Esophagus squamous epithelium (tissue), 5 donors: ENCODE results near the gene SOCS6. TPM values are rescaled to one million over a fixed set of nuclear protein-coding genes. Genes with fewer than 3 reads are reported as not detected.

ENCODE experiments used
- DNase-seq: peaks from one replicate; lab custom pipeline; 2025; lab: John Stamatoyannopoulos, UW
- H3K27ac ChIP-seq, 4 donors: fragments of 200-600 bp; sonication (generic); one replicate each; pipeline ENCODE4 v1.5.1; 2016 to 2019; ENCODE audit warnings: mild to moderate bottlenecking in 1 of 4
- H3K27me3 ChIP-seq, 4 donors: fragments of 200-600 bp; sonication (generic); 1 replicate in 3 of 4; 2 replicates in 1 of 4; pipeline versions ENCODE4 v1.5.1 to v1.6.0; 2017 to 2021; ENCODE audit warnings: antibody characterized with exemption in 1 of 4
- H3K36me3 ChIP-seq, 3 donors: fragments of 200-600 bp; sonication (generic); one replicate each; pipeline ENCODE4 v1.5.1; 2016 to 2019
- H3K4me1 ChIP-seq, 3 donors: fragments of 200-600 bp; sonication (generic); one replicate each; pipeline ENCODE4 v1.5.1; 2017 to 2019
- H3K4me3 ChIP-seq, 4 donors: fragments of 200-600 bp; sonication (generic); 1 replicate in 3 of 4; 2 replicates in 1 of 4; pipeline ENCODE4 v1.5.1; 2016 to 2019; ENCODE audit warnings: mild to moderate bottlenecking in 2 of 4, moderate library complexity in 1 of 4
- H3K9me3 ChIP-seq, 3 donors: fragments of 200-600 bp; sonication (generic); one replicate each; pipeline ENCODE4 v1.5.1; 2016 to 2019
- POLR2A ChIP-seq, 4 donors: fragments of 450-650 bp; IDR thresholded peaks; one replicate each; pipeline ENCODE4 v1.6.1; 2017; ENCODE audit warnings: antibody characterized with exemption in 4 of 4, mild to moderate bottlenecking in 4 of 4, moderate library complexity in 3 of 4
- WGBS, 2 donors: methylation state at CpG; one replicate each; pipeline ENCODE4 v1.1.5; 2018; 5-methylcytosine and 5-hydroxymethylcytosine counted together
- intact Hi-C: fragments of 100-400 bp; cut with DNase I; formaldehyde crosslinking; loops from one replicate; pipeline ENCODE4 v1.15.0; 2022
- total RNA-seq, 4 donors: library from RNA; depleted of rRNA; stranded (reverse); fragments of >200 nt; gene quantifications; one replicate each; pipeline ENCODE4 v1.1.0, GENCODE V29; 2016
- TF ChIP-seq, protein P1 (sequence below), 6 experiments: fragments of 450-650 bp in 4 of 6; fragments of 200-600 bp in 2 of 6; sonication (generic) in 2 of 6; IDR thresholded peaks; one replicate each; pipeline ENCODE4 v1.5.1; 2016 to 2019; ENCODE audit warnings: antibody characterized with exemption in 6 of 6, mild to moderate bottlenecking in 4 of 6, moderate library complexity in 4 of 6
- donor health status: DM: yes; HTN: yes; CAD: no.

The SOCS6 gene
- total RNA-seq, 4 donors from 2014 or later: 18.8 to 23.2 (median 19.9) TPM

DNA sequence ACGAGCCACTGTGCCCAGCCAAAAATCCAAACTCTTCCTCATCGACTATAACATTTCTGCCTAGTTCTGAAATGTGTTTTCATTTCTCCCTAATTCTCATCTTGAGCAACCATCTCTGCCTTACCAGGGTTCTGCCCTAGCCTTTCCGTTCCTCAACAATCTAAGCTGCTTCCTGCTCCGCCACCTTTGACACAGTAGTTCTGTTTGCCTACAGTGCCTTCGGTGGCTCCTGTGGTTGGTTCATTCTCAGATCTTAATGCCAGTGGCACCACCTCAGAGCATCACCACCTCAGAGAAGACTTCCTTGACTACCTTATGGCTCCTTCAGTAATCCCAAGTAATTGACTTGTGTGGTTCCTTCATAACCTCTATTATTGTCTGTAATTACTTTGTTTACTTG lies 3.8 kb downstream of the SOCS6 start:
- no peak for DNase-seq

DNA sequence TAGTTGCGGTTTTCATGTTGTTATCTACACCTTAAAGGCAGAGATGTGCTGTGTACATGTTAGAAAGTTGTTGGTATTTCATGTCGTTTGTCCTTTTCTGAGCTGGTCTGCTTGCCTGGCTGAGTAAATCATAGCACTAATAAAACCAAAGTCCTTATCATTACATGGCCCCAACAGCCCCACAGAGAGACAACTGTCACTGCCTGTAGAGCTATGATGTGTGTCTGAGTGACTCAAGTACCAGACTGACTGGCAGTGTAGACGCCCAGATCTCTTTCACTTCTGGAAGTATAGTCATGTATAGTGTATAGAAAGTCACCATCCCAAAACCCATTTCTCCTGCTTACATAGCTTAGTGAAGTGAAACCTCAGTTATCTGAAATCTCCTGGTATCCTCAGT lies 4.3 kb downstream of the SOCS6 start:
- Histone ChIP-seq H3K27ac (no peak overlapping the region), H3K27me3 (no peaks in the 10 kb centered on the region), H3K4me1 (peaks cover 5 to 84% (median 33%) of the 10 kb centered on the region in 3 donors), H3K36me3 (no peaks in the 10 kb centered on the region), H3K9me3 (no peaks in the 10 kb centered on the region), H3K4me3 (no peak overlapping the region)
- no peak for DNase-seq
- WGBS, 2 donors: 61 to 78% methylated on average over 3 of the region's 3 CpGs
- intact Hi-C loops: loop anchor here (10.0 kb wide), 1 partner anchor 88 kb away; the partner anchor contains the start of gene RTTN
- TF ChIP-seq, protein P1, sequence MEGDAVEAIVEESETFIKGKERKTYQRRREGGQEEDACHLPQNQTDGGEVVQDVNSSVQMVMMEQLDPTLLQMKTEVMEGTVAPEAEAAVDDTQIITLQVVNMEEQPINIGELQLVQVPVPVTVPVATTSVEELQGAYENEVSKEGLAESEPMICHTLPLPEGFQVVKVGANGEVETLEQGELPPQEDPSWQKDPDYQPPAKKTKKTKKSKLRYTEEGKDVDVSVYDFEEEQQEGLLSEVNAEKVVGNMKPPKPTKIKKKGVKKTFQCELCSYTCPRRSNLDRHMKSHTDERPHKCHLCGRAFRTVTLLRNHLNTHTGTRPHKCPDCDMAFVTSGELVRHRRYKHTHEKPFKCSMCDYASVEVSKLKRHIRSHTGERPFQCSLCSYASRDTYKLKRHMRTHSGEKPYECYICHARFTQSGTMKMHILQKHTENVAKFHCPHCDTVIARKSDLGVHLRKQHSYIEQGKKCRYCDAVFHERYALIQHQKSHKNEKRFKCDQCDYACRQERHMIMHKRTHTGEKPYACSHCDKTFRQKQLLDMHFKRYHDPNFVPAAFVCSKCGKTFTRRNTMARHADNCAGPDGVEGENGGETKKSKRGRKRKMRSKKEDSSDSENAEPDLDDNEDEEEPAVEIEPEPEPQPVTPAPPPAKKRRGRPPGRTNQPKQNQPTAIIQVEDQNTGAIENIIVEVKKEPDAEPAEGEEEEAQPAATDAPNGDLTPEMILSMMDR (IDR thresholded peaks at IDR 0.05): no peak
- TF ChIP-seq POLR2A (IDR thresholded peaks at IDR 0.05): no peak

More for the DNA sequence above, 3.8 kb downstream of the SOCS6 start:
- intact Hi-C loops: loop anchor here (10.0 kb wide), 1 partner anchor 88 kb away; the partner anchor contains the start of gene RTTN
- Histone ChIP-seq H3K27me3 (no peaks in the 10 kb centered on the region), H3K9me3 (no peaks in the 10 kb centered on the region), H3K36me3 (no peaks in the 10 kb centered on the region), H3K27ac (no peak overlapping the region), H3K4me1 (peaks cover 5 to 82% (median 33%) of the 10 kb centered on the region in 3 donors), H3K4me3 (no peak overlapping the region)
- TF ChIP-seq POLR2A (IDR thresholded peaks at IDR 0.05): no peak
- TF ChIP-seq, protein P1 (IDR thresholded peaks at IDR 0.05): no peak
- WGBS, 2 donors: 60 to 80% methylated on average over 5 of the region's 5 CpGs

DNA sequence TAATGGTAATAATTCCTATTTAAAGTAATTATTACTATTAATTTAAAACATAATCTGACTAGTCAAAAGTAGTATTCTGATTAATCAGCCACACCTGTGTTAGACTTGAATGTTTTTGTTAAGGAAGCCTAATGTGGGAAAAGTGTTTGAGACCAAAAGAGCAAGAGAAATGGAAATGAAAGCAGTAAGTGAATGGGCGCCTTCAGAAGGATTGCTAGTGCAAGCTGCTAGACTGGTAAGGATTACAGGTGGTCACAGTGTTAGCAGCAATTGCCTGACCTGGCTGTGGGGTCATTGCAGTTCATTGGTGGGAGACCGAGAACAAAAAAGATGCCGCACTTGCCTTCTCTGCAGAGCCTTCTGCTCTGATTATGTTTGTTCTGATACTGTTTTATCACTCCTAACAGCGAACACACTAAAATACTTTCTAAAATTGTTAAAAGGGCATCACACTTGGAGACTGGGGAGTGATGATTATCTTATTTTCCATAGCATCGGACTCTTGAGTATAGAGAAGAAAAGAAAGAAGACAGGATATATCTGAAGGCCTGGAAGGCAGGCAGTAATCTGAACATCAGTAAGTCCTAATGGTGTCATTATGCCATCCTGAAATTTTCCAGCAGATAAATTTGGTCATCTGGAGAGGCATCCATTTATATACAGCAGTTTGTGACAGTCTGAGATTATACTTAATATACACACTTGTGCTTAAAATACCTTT lies 5.8 kb downstream of the SOCS6 start:
- H3K4me1 ChIP-seq: peaks cover 5 to 93% (median 33%) of the 10 kb centered on the region in 3 donors
- no peak for TF ChIP-seq POLR2A (IDR thresholded peaks at IDR 0.05)
- TF ChIP-seq, protein P1 (IDR thresholded peaks at IDR 0.05): no peak
- no peak for DNase-seq
- H3K9me3 ChIP-seq: no peaks in the 10 kb centered on the region
- H3K27me3 ChIP-seq: no peaks in the 10 kb centered on the region
- no peaks in the 10 kb centered on the region for H3K36me3 ChIP-seq
- H3K27ac ChIP-seq: no peak overlapping the region
- 87 to 93% methylated on average over 5 of the region's 5 CpGs for WGBS, 2 donors
- H3K4me3 ChIP-seq: no peak overlapping the region
- intact Hi-C loops: loop anchor here (10.0 kb wide), 1 partner anchor 90 kb away; the partner anchor contains the start of gene RTTN

DNA sequence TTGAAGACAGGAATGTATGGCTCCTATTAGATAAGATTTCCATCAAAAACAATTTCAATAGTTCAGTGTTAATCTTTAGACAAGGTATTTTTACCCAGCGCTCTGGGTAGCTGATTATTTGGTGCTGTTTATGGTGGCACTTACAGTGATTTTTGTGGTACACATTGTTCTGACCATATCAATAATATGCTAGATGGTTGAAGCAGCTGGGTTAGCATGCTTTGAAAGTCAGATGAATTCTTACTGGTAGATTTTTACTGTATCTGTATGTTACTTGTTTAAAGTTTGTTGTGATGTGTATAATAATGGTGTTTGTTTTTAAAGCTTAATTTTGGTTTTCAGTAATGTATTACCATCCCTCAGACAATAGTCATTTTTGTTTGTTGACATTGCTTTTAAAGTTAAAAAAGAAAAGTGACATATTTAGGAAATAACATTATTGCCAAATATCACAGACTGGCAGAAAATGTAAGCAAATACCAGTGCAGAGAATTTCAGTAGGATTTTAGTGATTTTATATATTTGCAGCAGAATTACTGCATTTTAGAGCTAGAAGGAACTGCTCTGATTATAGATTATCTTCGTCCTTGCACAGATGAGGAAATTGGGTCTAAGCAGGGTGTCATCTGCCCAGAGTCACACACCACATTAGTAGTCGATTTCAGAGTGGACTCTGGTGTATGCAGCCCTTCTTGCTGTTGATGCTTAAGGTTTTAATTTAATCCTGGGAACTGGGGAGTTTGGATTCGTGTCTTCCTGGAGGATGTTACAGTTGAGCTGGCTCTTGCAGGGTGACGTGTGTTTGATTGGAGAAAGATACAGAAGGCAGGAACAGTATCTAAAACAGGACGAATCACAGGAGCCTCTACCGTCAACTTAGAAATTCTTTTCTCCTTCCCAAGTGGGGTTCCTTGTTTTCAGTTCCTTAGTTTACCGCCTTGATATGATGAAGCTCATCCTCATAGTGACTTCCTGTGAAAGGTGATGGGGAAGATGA lies 6.6 kb downstream of the SOCS6 start:
- Histone ChIP-seq H3K27ac (no peak overlapping the region), H3K27me3 (no peaks in the 10 kb centered on the region), H3K4me3 (no peak overlapping the region), H3K9me3 (no peaks in the 10 kb centered on the region), H3K4me1 (peaks cover 5 to 86% (median 30%) of the 10 kb centered on the region in 3 donors), H3K36me3 (no peaks in the 10 kb centered on the region)
- DNase-seq: no peak
- 43 to 53% methylated on average over 8 of the region's 8 CpGs for whole genome bisulfite sequencing, 2 donors
- intact Hi-C loops: loop anchor here (10.0 kb wide), 1 partner anchor 91 kb away; the partner anchor contains the start of gene RTTN
- TF ChIP-seq, protein P1 (IDR thresholded peaks at IDR 0.05): no peak
- no peak for TF ChIP-seq POLR2A (IDR thresholded peaks at IDR 0.05)
